Fibroblast of peridontal ligament (primary cell): ENCODE data around the gene FPGS.
A peak's percentile ranks its signal among the peaks of the same experiment; 100 is the strongest.
"Not testable (repeated sequence)": the region's sequence is repeated elsewhere in the genome, so short reads cannot be mapped to it uniquely, and the experiment has no call there.

Experiments
- DNase-seq: peaks from one replicate; pipeline ENCODE4 v3.0.0-alpha.2; 2010; ENCODE audit errors: extremely low read depth

The FPGS gene

GRCh38 chr9:127812011-127812410 lies 9.3 kb downstream of the FPGS start:
- DNase-seq = no peak

GRCh38 chr9:127812936-127813675 lies 10.4 kb downstream of the FPGS start:
- no peak for DNase-seq

- DNase-seq = no peak
Measured at GRCh38 chr9:127813686-127814226, 11.1 kb downstream of the FPGS start.

- DNase-seq = no peak
Measured at GRCh38 chr9:127814619-127815511, 12.2 kb downstream of the FPGS start.

GRCh38 chr9:127815512-127816361 lies 13.1 kb downstream of the FPGS start:
- DNase-seq = no peak

GRCh38 chr9:127816362-127816725 lies 13.7 kb downstream of the FPGS start:
- DNase-seq = no peak

- DNase-seq = no peak
Measured at GRCh38 chr9:127816728-127817127, 14.0 kb downstream of the FPGS start.

- DNase-seq = no peak
Measured at GRCh38 chr9:127817881-127818434, 15.3 kb downstream of the FPGS start.

- DNase-seq = no peak
Measured at GRCh38 chr9:127818574-127818973, 15.9 kb downstream of the FPGS start.

GRCh38 chr9:127822108-127822507 lies 19.4 kb downstream of the FPGS start:
- no peak for DNase-seq

GRCh38 chr9:127825319-127826051 lies 22.8 kb downstream of the FPGS start:
- no peak for DNase-seq

- no peak for DNase-seq
Measured at GRCh38 chr9:127826253-127826913, 23.7 kb downstream of the FPGS start.

- DNase-seq = no peak
Measured at GRCh38 chr9:127828262-127829031, 25.8 kb downstream of the FPGS start.

GRCh38 chr9:127829205-127829906 lies 26.7 kb downstream of the FPGS start:
- no peak for DNase-seq

GRCh38 chr9:127832248-127832647 lies 29.6 kb downstream of the FPGS start:
- DNase-seq = no peak

GRCh38 chr9:127833555-127833954 lies 30.9 kb downstream of the FPGS start:
- peak; percentile 87 for DNase-seq

- DNase-seq = peak; percentile 81
Measured at GRCh38 chr9:127835991-127836516, 33.4 kb downstream of the FPGS start.

- DNase-seq = not testable (repeated sequence)
Measured at GRCh38 chr9:127836561-127836960, 33.9 kb downstream of the FPGS start.

- DNase-seq = no peak
Measured at GRCh38 chr9:127837346-127837745, 34.7 kb downstream of the FPGS start.
